ENCODE measurements around the gene ZBP1.
A peak's percentile ranks its signal among the peaks of the same experiment; 100 is the strongest.

The ZBP1 gene

DNA sequence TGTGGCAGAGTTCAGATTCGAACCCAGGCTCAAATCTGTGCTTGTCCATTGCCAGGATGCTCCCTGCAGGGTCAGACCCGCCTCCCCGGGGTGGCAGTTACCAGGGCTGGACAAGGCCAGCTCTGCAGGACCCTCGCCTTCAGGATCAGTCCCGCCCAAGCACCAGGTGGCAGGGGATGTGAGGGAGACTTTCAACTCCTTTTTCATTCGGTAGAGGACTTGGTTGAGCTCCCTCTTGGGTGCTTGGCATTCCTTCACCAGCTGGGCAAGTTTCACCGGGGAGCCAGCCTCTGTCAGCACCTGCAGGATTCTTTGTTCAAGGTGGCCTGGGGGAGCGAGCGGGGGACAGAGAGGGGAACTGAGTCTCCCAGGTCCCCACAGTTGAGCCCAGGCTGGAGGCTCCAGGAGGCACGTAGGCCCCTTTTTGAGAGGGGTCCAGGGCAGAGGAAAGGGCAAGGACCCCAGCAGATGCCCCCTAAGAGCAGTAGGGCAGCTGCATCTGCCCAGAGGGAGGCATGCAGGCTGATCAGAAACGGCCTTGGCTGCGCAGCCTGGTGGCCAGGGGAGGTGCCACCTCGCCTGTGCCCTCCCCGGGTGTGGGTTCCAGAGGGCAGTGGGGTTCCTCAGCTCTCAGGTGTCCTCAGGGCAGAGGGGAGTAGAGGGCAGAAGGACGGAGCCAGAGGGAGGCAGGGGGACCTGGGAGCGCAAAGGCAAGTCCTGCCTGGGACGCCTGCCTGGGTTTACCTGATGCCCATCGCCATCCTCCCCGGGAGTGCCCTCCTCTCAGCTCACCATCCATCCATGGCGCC, 3.9 kb downstream of the ZBP1 start:
- no peak for DNase-seq

DNA sequence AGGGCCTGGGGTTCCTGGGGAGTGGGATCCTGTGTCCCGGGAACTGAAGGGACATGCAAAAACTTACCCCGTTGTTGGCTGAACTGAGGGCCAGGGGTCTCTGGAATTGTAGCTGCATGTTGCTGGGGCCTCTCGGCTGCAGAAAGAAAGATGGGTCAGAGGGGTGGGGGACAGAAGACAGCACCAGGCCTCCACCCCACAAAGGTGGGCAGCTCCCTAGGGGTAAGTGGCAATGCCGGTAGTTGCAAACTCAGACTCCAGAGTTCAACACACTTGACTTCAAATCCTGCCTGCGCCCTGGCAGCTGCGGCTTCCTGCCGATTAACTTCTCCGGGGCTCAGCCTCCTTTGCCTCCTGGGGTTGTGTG, 4.8 kb downstream of the ZBP1 start:
- no peak for DNase-seq

DNA sequence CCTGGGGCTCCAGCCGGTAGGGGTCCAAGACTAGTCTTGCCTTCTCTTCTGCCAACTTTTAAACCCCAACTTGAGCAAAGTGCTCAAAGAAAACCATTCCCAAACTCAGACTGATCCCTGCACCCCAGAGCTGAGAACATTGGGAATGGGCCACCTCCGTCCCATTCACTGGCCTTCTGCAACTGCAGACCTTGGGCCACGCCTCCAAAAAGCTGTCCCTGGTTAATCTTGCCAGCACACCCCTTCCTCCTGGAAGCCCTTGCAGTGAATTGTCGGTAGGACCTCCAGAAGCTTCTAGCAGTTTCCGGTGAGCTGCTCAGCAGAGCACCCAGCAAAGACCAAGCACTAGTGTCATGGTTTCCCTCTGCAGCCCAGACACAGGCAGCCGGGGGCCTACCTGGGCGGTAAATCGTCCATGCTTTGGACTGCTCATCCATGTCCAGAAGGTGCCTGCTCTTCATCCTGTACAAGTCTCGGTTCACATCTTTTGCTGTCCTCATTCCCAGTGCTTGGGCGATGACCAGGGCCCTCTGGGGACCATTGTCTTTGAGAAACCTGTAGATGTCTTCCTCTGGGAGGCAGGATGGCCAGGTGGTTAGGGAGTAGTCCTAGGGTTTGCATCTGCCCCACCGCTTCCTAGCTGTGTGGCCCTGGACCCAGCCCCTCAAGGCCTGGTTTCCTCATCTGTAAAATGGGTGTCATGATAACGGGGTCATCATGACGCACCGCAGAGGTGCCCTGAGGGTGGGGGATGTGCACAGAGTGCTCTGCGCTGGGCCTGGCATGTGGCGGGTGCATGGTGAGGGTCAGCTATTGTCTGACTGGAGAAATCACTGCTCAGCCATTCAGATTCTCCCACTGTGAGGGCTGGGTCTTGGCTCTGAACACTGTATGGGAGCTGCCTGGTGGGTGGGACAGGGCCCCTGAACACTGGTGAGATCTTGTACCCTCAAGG, 5.5 kb downstream of the ZBP1 start:
- no peak for DNase-seq

- no peak for DNase-seq
These were observed 6.7 kb downstream of the ZBP1 start for GRCh38 chr20:57613481-57613921.

GRCh38 chr20:57612916-57613315, 7.3 kb downstream of the ZBP1 start:
- no peak for DNase-seq

GRCh38 chr20:57612436-57612835, 7.8 kb downstream of the ZBP1 start:
- DNase-seq = no peak

DNA sequence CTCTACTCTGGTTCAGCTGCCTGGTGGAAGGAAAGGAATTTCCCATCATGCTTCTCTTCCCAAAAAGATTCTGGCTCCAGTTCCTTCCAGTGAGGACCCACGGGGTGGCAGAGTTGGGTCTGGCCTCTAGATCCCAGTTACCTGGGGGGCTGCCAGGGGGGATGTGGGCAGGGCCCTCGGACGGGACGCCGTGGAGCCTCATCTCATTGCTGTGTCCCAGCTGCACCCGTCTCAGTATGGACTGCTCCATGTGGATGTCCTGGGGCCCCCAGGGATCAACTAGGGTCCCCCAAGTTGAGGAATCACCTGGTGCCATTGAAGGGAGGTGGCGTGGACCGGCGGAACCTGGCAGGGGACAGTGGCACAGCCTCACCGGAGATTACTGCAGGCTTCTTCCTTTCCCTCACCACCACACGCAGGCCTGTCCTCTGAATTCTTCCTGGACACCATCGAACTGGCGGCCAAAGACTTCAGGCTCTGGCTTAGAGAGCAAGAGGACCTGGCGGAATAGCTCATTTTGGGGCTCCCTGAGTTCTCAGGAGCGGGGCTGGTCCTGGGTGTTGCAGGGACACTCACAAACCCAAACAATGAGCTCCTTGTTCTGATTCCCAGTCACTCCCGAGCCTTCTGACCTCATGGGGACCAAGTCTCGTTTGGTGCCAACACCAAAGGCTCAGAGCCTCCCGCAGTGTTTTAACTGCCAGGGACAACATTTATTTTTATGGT, 8.5 kb downstream of the ZBP1 start:
- no peak for DNase-seq

- no peak for DNase-seq
These were observed 9.8 kb downstream of the ZBP1 start for GRCh38 chr20:57610261-57610952.

GRCh38 chr20:57609842-57610167, 10.4 kb downstream of the ZBP1 start:
- no peak for DNase-seq

- DNase-seq = no peak
These were observed 11.0 kb downstream of the ZBP1 start for GRCh38 chr20:57609086-57609841.

GRCh38 chr20:57608516-57608915, 11.7 kb downstream of the ZBP1 start:
- no peak for DNase-seq

GRCh38 chr20:57605878-57606277, 14.3 kb downstream of the ZBP1 start:
- DNase-seq = no peak

GRCh38 chr20:57605045-57605444, 15.2 kb downstream of the ZBP1 start:
- DNase-seq = no peak

DNA sequence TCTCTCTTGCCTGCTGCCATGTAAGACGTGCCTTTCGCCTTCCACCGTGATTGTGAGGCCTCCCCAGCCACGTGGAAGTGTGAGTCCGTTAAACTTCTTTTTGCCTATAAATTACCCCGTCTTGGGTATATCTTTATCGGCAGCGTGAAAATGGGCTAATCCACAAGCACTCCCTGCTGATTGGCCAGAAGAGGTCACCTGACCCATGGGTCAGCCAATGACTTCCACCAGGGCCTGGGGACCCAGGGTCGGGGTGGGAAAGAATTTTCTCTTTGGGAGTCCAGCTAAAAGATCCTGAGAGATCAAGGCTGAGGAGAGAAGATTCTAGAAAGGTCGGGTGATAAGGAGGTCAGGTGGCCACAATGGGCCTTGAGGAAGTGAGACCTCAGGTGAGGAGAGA, 17.1 kb downstream of the ZBP1 start:
- no peak for DNase-seq

DNA sequence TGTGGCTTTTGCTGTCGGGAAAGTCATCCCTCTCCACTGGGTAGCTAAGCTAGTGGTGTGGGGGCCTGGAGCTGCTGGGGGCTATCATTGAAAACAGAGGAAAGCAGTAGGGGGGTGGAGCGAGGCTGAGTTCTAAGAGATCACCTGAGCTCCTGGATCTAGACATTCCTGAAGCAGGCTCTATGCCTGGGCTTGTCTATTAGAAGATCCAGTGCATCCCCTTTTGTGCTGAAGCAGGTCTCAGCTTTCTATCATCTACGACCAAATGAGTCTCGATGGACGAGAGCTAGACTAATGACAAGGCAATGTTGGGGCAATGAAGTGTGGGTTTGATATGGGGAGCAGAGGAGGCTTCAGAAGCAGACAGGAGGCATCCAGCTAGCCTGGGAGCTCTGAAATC, 18.5 kb downstream of the ZBP1 start:
- no peak for DNase-seq

DNA sequence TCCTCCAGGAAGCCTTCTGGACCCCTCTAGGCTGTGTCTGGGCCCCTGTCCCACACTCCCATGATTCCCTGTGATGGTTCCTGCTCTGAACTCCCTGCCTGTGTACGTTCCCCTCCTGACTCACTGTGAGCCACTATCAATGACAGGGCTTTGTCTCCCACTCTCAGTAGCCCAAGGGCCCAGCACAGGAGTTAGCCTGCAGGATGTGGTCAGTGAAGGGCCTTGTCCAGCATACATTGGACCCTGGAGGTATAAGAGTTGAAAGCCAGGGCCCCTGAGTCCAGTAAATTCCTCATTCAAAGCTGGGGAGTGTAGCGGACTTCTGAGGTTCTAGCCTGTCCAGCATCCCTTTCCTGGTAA, 19.0 kb downstream of the ZBP1 start:
- no peak for DNase-seq

GRCh38 chr20:57600320-57601210, 19.7 kb downstream of the ZBP1 start:
- DNase-seq = peak; percentile 12

DNA sequence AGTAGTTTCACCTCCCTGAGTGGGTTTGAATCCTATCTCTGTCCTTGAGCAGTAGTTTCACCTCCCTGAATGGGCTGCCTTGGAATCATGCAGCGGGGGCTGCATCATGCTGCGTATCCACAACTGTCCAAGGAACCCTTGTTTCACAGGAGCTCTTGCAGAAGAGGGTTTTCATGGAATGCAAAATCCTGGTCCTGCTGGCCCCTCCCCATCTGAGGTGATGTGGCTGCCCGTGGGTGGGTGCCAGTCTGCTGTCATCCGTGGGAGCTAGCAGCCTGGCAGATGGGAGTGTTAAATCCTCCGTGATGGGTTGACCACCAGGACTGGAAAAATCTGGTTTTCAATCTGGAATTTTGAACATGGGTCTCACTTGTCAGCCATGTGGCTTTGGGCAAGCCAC, 21.7 kb downstream of the ZBP1 start:
- DNase-seq = no peak

DNA sequence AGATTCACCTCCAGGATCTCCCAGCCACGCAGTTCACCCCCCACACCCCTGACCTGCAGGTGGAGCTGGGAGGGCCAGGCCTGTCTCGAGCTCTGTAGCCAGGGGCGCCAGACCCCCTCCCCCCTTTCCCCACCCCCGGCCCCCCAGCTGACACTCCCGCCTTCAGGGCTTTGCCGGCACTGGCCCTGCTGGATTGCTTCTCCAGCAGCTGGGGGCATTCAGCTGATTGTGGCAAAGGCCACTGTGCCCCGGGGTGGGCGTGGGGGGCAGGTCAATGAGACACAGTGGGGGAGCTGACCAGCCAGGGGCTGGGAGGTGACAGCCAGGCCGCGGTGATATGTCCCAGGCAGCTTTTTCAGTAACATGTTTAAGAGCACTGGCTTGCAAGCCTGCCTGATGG, 22.2 kb downstream of the ZBP1 start:
- DNase-seq = no peak

- DNase-seq = peak; percentile 30
These were observed 23.0 kb downstream of the ZBP1 start for GRCh38 chr20:57596998-57597939.

All from fibroblast of skin of right quadriceps (primary cell).